T1000 (cell line): ENCODE results near the gene PRKAR2B.
A peak's percentile ranks its signal among the peaks of the same experiment; 100 is the strongest.

Source experiments
- DNase-seq: peaks from one replicate; lab custom pipeline; 2025; ENCODE audit warnings: mixed read lengths; lab: John Stamatoyannopoulos, UW

PRKAR2B gene

GRCh38 chr7:107044347-107045194 is at the start of gene PRKAR2B:
Gene PRKAR2B, plus strand, starts transcription at chr7:107044705. Its CDS starts 203 bp downstream, at chr7:107044908.
- peak; percentile 64 for DNase-seq

GRCh38 chr7:106994833-106995232 is 49.7 kb upstream of the PRKAR2B start:
- no peak for DNase-seq

- no peak for DNase-seq
Observed at GRCh38 chr7:106997487-106998271, 46.8 kb upstream of the PRKAR2B start.

GRCh38 chr7:106999023-106999422 is 45.5 kb upstream of the PRKAR2B start:
- DNase-seq: no peak

- DNase-seq: no peak
Observed at GRCh38 chr7:107001490-107001889, 43.0 kb upstream of the PRKAR2B start.

- DNase-seq: no peak
Observed at GRCh38 chr7:107002126-107002525, 42.4 kb upstream of the PRKAR2B start.

- no peak for DNase-seq
Observed at GRCh38 chr7:107002529-107002998, 41.9 kb upstream of the PRKAR2B start.

GRCh38 chr7:107007007-107007891 is 37.3 kb upstream of the PRKAR2B start:
- DNase-seq: no peak

GRCh38 chr7:107007892-107008287 is 36.6 kb upstream of the PRKAR2B start:
- no peak for DNase-seq

GRCh38 chr7:107009846-107010203 is 34.7 kb upstream of the PRKAR2B start:
- DNase-seq: no peak

- no peak for DNase-seq
Observed at GRCh38 chr7:107012691-107013090, 31.8 kb upstream of the PRKAR2B start.

- no peak for DNase-seq
Observed at GRCh38 chr7:107014387-107015023, 30.0 kb upstream of the PRKAR2B start.

- DNase-seq: no peak
Observed at GRCh38 chr7:107016312-107016711, 28.2 kb upstream of the PRKAR2B start.

GRCh38 chr7:107017965-107018719 is 26.4 kb upstream of the PRKAR2B start:
- no peak for DNase-seq

GRCh38 chr7:107020400-107020799 is 24.1 kb upstream of the PRKAR2B start:
- no peak for DNase-seq

- DNase-seq: no peak
Observed at GRCh38 chr7:107021600-107021999, 22.9 kb upstream of the PRKAR2B start.

GRCh38 chr7:107023522-107024151 is 20.9 kb upstream of the PRKAR2B start:
- DNase-seq: no peak

GRCh38 chr7:107024906-107025305 is 19.6 kb upstream of the PRKAR2B start:
- DNase-seq: no peak

GRCh38 chr7:107025449-107026103 is 18.9 kb upstream of the PRKAR2B start:
- no peak for DNase-seq

- DNase-seq: no peak
Observed at GRCh38 chr7:107026166-107026565, 18.3 kb upstream of the PRKAR2B start.
